LNCAP (cell line): ENCODE results near the gene POLR3K.

ENCODE experiments used
- TF ChIP-seq, protein P1 (sequence below): fragments of 450-650 bp; IDR thresholded peaks from 2 replicates; pipeline ENCODE4 v1.5.1; 2017; ENCODE audit warnings: mild to moderate bottlenecking

Gene POLR3K

DNA sequence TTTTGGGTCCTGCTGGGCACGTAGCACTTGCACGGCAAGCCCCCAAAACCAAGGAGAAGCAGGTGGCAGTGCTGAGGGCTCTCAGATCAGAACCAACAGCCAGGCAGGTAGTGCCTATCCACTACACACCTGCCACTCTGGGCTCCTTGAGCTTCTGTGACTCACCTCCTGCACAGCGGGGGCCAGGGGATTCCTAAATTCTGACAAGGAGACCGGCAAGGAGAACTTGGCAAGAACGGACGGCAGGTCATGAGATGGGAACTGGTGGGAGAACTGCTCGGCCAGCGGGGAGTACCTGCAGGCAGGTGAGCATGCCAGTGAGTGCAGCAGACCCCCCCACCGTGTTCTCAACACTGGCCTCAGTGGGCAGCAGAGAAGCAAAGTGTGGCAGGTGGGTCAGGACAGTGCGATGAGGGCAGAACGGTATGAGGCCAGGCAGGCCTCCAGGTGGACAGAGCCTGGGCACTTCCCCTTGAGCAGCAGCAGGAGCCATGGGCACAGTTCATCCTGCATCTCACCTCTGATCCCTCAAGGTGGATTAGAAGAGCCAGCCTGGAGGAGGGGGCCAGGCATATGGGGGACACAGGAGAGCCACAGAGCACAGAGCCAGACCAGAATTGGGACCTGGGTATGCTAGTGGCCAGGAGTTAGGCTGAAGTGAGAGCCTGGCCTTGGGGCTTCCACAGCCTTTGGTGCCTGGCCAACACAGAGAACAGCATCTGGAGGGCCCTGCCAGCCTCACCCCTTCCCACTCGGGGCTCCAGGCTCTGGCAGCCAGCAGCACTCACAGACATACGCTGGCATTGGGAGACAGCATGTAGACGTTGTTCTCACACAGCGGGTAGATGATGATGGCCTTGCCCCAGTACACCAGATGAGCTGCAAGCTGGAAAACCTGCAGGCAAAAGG, 39.3 kb upstream of the POLR3K start:
- TF ChIP-seq, protein P1, sequence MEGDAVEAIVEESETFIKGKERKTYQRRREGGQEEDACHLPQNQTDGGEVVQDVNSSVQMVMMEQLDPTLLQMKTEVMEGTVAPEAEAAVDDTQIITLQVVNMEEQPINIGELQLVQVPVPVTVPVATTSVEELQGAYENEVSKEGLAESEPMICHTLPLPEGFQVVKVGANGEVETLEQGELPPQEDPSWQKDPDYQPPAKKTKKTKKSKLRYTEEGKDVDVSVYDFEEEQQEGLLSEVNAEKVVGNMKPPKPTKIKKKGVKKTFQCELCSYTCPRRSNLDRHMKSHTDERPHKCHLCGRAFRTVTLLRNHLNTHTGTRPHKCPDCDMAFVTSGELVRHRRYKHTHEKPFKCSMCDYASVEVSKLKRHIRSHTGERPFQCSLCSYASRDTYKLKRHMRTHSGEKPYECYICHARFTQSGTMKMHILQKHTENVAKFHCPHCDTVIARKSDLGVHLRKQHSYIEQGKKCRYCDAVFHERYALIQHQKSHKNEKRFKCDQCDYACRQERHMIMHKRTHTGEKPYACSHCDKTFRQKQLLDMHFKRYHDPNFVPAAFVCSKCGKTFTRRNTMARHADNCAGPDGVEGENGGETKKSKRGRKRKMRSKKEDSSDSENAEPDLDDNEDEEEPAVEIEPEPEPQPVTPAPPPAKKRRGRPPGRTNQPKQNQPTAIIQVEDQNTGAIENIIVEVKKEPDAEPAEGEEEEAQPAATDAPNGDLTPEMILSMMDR, result no peak

DNA sequence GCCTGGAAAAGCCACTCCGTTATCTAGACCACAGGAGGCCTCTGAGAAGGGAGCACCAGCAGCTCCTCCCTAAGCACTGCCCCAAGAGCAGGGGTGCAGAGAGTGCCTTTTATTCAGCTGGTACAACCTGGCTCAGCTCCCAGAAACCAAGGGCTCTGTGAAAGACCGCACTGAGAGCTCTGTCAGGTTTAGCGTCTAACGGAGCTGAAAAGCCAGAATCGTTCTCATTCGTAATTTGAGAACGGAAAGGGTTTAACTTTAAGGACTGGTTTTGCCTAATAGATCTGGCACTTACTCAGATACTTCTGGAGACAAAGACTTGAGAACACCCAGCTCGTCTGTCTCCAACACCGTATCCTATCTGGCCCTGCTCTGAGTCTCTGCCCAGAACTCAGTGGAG, 38.1 kb upstream of the POLR3K start:
- TF ChIP-seq, protein P1, result no peak

DNA sequence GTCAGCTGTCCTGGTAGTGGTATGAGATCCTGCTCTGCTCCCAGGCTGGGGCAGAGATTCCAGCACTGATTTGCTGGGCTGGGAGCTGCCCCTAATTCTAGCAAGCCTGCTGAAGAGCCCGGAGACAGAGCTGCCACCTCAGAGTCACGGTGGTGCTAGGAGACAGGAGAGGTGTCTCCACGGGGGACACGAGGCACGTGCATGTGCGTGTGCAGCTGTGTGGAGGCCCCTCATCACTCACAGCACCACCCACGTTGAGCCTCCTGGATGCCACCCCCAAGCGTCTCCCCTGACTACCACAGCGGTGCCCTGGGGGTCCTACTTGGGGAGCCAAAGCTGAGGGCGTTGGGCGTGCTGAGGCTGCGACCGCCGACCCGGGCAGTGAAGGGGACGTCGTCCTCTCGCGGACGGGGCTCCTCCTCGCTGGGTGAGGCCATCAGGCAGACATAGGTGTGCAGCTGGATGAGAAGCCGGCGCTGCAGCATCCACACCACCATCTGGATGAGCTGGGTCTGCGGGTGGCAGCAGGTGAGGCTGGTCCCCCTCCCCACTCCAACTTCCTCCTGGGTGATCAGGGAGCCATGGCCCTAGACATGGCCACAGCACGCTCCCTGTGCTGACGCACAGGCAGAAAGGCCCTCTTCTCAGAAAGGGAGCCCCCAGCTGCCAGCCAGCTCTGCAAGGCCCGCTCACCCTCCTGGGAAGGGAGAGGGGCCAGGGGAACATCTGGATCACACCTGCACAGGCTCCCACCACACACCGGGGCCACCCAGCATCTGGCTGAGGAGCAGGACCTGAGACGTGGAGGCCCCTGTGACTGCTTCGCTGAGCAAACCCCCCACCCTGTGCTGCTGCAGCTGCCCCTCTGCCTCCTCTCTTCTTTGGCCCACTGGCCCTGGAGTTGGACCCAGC, 36.2 kb upstream of the POLR3K start:
- TF ChIP-seq, protein P1, result no peak

DNA sequence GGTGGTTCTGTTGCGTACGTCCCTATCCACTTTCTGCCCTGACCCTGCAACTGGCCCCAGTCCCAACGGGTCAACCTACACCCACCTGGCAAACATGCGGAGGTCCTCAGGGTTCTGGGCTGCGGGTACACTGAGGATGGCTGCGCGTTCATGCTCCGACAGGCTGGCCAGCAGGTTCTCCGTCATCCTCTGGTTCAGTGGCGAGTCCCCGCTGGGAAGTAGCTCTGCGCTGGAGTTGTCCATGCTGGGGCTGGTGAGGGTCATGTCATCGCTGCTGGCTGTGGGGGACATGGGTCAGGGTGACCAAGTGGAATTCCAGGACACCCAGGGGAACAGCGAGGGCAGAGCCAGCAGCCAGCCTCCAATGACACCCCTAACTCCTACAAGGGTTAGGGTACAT, 35.2 kb upstream of the POLR3K start:
- TF ChIP-seq, protein P1, result no peak

DNA sequence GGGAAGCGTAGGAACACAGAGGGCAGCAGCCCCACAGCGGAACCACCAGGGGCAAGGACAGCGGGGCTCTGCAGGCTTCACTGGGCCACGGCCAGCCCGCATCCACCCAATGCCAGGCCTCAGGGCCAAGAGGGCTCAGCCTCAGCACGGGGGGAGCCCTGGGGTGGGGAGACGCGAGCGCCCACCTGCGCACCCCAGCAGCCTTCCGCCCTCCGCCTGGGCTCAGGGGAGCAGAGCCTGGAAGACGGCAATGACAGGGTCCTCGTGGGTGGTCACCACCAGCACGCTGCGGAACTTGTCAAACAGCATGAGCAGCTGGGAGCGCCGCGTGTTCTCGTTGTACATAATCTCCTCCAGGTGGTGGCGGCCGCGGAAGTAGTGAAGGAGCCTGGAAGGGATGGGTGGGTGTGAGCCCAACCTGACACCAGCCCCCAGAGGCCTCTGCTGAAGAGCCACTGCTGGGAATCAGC, 33.1 kb upstream of the POLR3K start:
- TF ChIP-seq, protein P1, result no peak

DNA sequence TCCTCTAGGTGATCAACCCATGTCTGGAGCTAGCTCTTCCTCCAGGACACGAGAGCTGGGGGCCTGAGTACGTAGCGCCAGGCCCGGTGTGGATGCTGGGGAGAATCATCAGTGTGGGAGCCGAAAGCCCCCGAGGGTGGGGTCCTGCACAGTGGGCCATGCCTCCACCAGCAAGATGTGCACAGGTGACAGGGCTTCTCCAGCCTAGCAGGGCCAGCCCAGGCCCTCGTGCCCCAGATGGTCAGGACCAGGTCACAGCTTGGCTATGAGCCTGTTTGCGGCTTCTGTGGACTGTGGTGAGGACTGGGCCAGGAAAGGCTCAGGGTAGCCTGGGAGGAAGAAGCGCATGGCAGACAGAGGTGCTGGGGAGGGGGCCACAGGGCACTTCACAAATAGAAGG, 32.5 kb upstream of the POLR3K start:
- TF ChIP-seq, protein P1, result no peak

DNA sequence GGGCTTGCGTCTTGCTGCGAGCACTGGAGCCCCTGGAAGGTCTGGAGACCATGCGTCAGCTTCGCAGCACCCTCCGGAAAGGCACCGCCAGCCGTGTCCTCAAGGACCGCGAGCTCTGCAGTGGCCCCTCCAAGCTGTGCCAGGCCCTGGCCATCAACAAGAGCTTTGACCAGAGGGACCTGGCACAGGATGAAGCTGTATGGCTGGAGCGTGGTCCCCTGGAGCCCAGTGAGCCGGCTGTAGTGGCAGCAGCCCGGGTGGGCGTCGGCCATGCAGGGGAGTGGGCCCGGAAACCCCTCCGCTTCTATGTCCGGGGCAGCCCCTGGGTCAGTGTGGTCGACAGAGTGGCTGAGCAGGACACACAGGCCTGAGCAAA, 32.0 kb upstream of the POLR3K start:
- TF ChIP-seq, protein P1, result no peak
